Measurements from ENCODE around the gene SRGAP1. TPM values are rescaled to one million over a fixed set of nuclear protein-coding genes. Genes with fewer than 3 reads are reported as not detected.

The SRGAP1 gene
- total and polyA plus RNA-seq, 2 of the 4 experiments (the other 2 are of a cell fraction): 10.0 to 10.2 TPM

- Histone ChIP-seq H3K56ac (ENCODE audit: extremely low read depth, insufficient read depth, low read length) (no peak overlapping the region), H3K14ac (replicated peaks; ENCODE audit: low read depth, low read length) (0 out of 2 replicates have a peak overlapping the region, but pooled peaks have one; percentile 25), H3K9me1 (ENCODE audit: insufficient read depth, low read length) (no peaks in the 10 kb centered on the region), H4K91ac (ENCODE audit: insufficient read depth, low read depth, low read length) (no peak overlapping the region), H3K4me2 (ENCODE audit: low read depth, low read length) (no peak overlapping the region), H2AK5ac (ENCODE audit: low read depth, low read length) (no peak overlapping the region; the same call in 1 of the 2 replicates), H3K79me1 (ENCODE audit: low read depth in 1 of 2, low read length in 2 of 2) (no peaks in the 10 kb centered on the region), H3K36me3 (ENCODE audit: control insufficient read depth, insufficient read depth, low read length) (peaks cover 2% of the 10 kb centered on the region; the same call in 1 of the 2 replicates), H3K4me1 (ENCODE audit: control insufficient read depth, insufficient read depth, low read length) (peaks cover 3% of the 10 kb centered on the region), H3K4me3 (ENCODE audit: insufficient read depth, low read depth, low read length) (no peak overlapping the region), H4K20me1 (ENCODE audit: insufficient read depth, low read length) (no peaks in the 10 kb centered on the region), H3K27me3 (ENCODE audit: control insufficient read depth, insufficient read depth, low read length) (no peaks in the 10 kb centered on the region), H2BK120ac (ENCODE audit: low read depth, low read length) (no peak overlapping the region), H3K27ac (ENCODE audit: insufficient read depth, low read length) (no peak overlapping the region), H3K4ac (ENCODE audit: low read depth, low read length) (no peak overlapping the region), H2BK15ac (ENCODE audit: low read depth, low read length) (0 out of 3 replicates have a peak overlapping the region, but pooled peaks have one; percentile 18), H3K9me3 (ENCODE audit: control insufficient read depth, insufficient read depth, low read length) (no peaks in the 10 kb centered on the region), H2BK20ac (ENCODE audit: low read depth, low read length) (peak overlapping the region; percentile 9; the same call in 1 of the 2 replicates), H3K18ac (ENCODE audit: low read depth, low read length) (no peak overlapping the region), H2BK5ac (ENCODE audit: low read depth, low read length, poor library complexity, severe bottlenecking) (no peak overlapping the region), H2AK9ac (replicated peaks; ENCODE audit: low read depth, low read length, poor library complexity) (no peak overlapping the region), H3K23ac (ENCODE audit: low read depth, low read length) (no peak overlapping the region), H4K5ac (ENCODE audit: low read depth, low read length) (no peak overlapping the region), H2AFZ (replicated peaks; ENCODE audit: low read length, poor library complexity) (peak overlapping the region; percentile 19), H4K8ac (ENCODE audit: low read depth in 2 of 2, low read length in 2 of 2) (0 out of 4 replicates have a peak overlapping the region, but pooled peaks of 1 of the 2 experiments have one; percentile 4), H3K9ac (ENCODE audit: low read depth, low read length) (no peak overlapping the region)
- in situ Hi-C loops (cut with MboI; ENCODE audit: low sequenced_read_pairs) (no loop called here), intact Hi-C loops (cut with micrococcal nuclease) (no loop called here), dilution Hi-C loops (cut with HindIII; ENCODE audit: low sequenced_read_pairs, unreplicated experiment) (no loop called here)
- no peak for DNase-seq
- no peak for ATAC-seq (ENCODE audit: low read depth)
- no TSS peak for BruUV-seq (replicated peaks)
- POLR2A ChIA-PET (ENCODE audit: unreplicated experiment): no interaction called here
- CTCF ChIA-PET: interaction anchor here (0.6 to 0.7 kb wide), 3 partner anchors 27 to 116 kb away, joined by 3 read pairs; partner anchors contain the start of gene KICS2
- 96% methylated on average over 4 of the region's 7 CpGs; no CpG with 5 or more reads in 1 of the 2 experiments for WGBS, 2 experiments (ENCODE audit: extremely low coverage in 2 of 2, insufficient read length in 1 of 2)
- no peak for TF ChIP-seq CHD1 (IDR thresholded peaks at IDR 0.05; ENCODE audit: low read depth, low read length)
- TF ChIP-seq BHLHE40 (IDR thresholded peaks at IDR 0.05; ENCODE audit: low read depth, low read length): no peak
- TF ChIP-seq MXI1 (IDR thresholded peaks at IDR 0.05; ENCODE audit: borderline replicate concordance, low read depth, low read length): no peak
- TF ChIP-seq CTCF (conservative IDR thresholded peaks at IDR 0.05; ENCODE audit: low read depth, low read length): no peak
- TF ChIP-seq RFX5 (IDR thresholded peaks at IDR 0.05; ENCODE audit: low read depth, low read length): no peak
- no peak for TF ChIP-seq FOS (IDR thresholded peaks at IDR 0.05; ENCODE audit: low read depth, low read length)
- TF ChIP-seq SMC3 (IDR thresholded peaks at IDR 0.05; ENCODE audit: low read depth, low read length): no peak
- TF ChIP-seq RCOR1 (IDR thresholded peaks at IDR 0.05; ENCODE audit: insufficient replicate concordance, low read length): no peak
- TF ChIP-seq NFE2L2 (IDR thresholded peaks at IDR 0.05; ENCODE audit: low read depth, low read length): no peak
- no peak for TF ChIP-seq MAZ (IDR thresholded peaks at IDR 0.05; ENCODE audit: borderline replicate concordance, low read depth, low read length)
- TF ChIP-seq POLR2A (IDR thresholded peaks at IDR 0.05; ENCODE audit: low read depth, low read length): no peak
- TF ChIP-seq, protein P1, sequence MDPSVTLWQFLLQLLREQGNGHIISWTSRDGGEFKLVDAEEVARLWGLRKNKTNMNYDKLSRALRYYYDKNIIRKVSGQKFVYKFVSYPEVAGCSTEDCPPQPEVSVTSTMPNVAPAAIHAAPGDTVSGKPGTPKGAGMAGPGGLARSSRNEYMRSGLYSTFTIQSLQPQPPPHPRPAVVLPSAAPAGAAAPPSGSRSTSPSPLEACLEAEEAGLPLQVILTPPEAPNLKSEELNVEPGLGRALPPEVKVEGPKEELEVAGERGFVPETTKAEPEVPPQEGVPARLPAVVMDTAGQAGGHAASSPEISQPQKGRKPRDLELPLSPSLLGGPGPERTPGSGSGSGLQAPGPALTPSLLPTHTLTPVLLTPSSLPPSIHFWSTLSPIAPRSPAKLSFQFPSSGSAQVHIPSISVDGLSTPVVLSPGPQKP (IDR thresholded peaks at IDR 0.05; ENCODE audit: borderline replicate concordance, low read depth, low read length): no peak
- TF ChIP-seq MAFK (IDR thresholded peaks at IDR 0.05; ENCODE audit: low read depth, low read length): no peak
- no peak for TF ChIP-seq CEBPB (IDR thresholded peaks at IDR 0.05; ENCODE audit: low read depth, low read length)
- TF ChIP-seq RAD21 (IDR thresholded peaks at IDR 0.05; ENCODE audit: low read length): no peak
Observed at GRCh38 chr12:64194333-64195149, 350.0 kb downstream of the SRGAP1 start.
